Measurements from ENCODE around the gene BMP8B. TPM values are rescaled to one million over a fixed set of nuclear protein-coding genes. Genes with fewer than 3 reads are reported as not detected.

The BMP8B gene
- total and polyA plus RNA-seq, 4 donors: 0.08 to 0.19 (median 0.18) TPM

DNA sequence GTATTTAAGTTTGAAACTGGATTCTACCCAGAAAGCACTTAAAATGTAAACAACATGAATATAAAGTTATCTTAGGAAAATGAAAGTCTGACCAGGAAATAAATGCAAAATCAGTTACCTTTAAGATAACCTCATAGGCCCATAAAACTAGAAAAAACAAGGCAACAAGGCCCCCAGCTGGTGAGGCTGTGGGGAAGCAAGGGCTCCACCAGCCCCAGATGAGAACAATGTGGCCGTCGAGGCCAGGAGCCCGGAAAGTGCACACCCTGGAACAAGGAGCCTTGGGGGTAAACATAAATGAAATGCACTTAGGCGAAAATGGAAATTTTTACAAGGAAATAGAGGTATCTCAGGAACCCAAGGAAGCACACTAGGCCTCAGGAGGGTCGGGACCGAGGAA is 37.9 kb upstream of the BMP8B start:
- peaks cover 0 to 11% (median 6%) of the 10 kb centered on the region in 4 donors for H3K4me1 ChIP-seq (ENCODE audit: control insufficient read depth in 4 of 4, insufficient read depth in 4 of 4, low read length in 3 of 4)
- no peak overlapping the region for H3K9ac ChIP-seq (ENCODE audit: low read depth in 1 of 2, low read length in 2 of 2)
- no peaks in the 10 kb centered on the region for H3K27me3 ChIP-seq (ENCODE audit: control insufficient read depth in 4 of 4, insufficient read depth in 4 of 4, low read length in 3 of 4)
- no peak for DNase-seq (ENCODE audit: low spot score)
- H3K4me3 ChIP-seq (ENCODE audit: low read depth in 1 of 3, low read length in 3 of 3): no peak overlapping the region
- 80% methylated on average over 6 of the region's 6 CpGs for WGBS
- no peaks in the 10 kb centered on the region for H3K9me3 ChIP-seq (ENCODE audit: control insufficient read depth in 4 of 4, low read length in 3 of 4)
- no peaks in the 10 kb centered on the region for H3K36me3 ChIP-seq (ENCODE audit: control insufficient read depth in 4 of 4, insufficient read depth in 3 of 4, low read depth in 1 of 4, low read length in 3 of 4)
- no peak overlapping the region for H3K27ac ChIP-seq (ENCODE audit: low read depth in 1 of 2, low read length in 2 of 2)
- TF ChIP-seq, protein P1, sequence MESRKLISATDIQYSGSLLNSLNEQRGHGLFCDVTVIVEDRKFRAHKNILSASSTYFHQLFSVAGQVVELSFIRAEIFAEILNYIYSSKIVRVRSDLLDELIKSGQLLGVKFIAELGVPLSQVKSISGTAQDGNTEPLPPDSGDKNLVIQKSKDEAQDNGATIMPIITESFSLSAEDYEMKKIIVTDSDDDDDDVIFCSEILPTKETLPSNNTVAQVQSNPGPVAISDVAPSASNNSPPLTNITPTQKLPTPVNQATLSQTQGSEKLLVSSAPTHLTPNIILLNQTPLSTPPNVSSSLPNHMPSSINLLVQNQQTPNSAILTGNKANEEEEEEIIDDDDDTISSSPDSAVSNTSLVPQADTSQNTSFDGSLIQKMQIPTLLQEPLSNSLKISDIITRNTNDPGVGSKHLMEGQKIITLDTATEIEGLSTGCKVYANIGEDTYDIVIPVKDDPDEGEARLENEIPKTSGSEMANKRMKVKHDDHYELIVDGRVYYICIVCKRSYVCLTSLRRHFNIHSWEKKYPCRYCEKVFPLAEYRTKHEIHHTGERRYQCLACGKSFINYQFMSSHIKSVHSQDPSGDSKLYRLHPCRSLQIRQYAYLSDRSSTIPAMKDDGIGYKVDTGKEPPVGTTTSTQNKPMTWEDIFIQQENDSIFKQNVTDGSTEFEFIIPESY (IDR thresholded peaks at IDR 0.05): no peak
- TF ChIP-seq, protein P2, sequence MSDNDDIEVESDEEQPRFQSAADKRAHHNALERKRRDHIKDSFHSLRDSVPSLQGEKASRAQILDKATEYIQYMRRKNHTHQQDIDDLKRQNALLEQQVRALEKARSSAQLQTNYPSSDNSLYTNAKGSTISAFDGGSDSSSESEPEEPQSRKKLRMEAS (IDR thresholded peaks at IDR 0.05): no peak
- no peak for TF ChIP-seq NR2F2 (IDR thresholded peaks at IDR 0.05)
- TF ChIP-seq RXRA (IDR thresholded peaks at IDR 0.05): no peak
- TF ChIP-seq, protein P3, sequence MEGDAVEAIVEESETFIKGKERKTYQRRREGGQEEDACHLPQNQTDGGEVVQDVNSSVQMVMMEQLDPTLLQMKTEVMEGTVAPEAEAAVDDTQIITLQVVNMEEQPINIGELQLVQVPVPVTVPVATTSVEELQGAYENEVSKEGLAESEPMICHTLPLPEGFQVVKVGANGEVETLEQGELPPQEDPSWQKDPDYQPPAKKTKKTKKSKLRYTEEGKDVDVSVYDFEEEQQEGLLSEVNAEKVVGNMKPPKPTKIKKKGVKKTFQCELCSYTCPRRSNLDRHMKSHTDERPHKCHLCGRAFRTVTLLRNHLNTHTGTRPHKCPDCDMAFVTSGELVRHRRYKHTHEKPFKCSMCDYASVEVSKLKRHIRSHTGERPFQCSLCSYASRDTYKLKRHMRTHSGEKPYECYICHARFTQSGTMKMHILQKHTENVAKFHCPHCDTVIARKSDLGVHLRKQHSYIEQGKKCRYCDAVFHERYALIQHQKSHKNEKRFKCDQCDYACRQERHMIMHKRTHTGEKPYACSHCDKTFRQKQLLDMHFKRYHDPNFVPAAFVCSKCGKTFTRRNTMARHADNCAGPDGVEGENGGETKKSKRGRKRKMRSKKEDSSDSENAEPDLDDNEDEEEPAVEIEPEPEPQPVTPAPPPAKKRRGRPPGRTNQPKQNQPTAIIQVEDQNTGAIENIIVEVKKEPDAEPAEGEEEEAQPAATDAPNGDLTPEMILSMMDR (IDR thresholded peaks at IDR 0.05; ENCODE audit: low read depth, low read length, missing input control): no peak
- no peak for TF ChIP-seq FOXA1 (IDR thresholded peaks at IDR 0.05)
- TF ChIP-seq HNF4G (IDR thresholded peaks at IDR 0.05): no peak
- no peak for TF ChIP-seq GABPA (IDR thresholded peaks at IDR 0.05 in 1 of 2, conservative IDR thresholded peaks at IDR 0.05 in 1 of 2)
- TF ChIP-seq HNF4A (conservative IDR thresholded peaks at IDR 0.05): no peak
- TF ChIP-seq EGR1 (IDR thresholded peaks at IDR 0.05; ENCODE audit: low read depth in 2 of 2): no peak
- no peak for TF ChIP-seq TAF1 (conservative IDR thresholded peaks at IDR 0.05)
- TF ChIP-seq REST (IDR thresholded peaks at IDR 0.05): no peak
- no peak for TF ChIP-seq YY1 (IDR thresholded peaks at IDR 0.05)
- TF ChIP-seq RAD21 (IDR thresholded peaks at IDR 0.05): no peak
- TF ChIP-seq ATF3 (IDR thresholded peaks at IDR 0.05): no peak
- no peak for TF ChIP-seq JUND (IDR thresholded peaks at IDR 0.05)
- TF ChIP-seq FOXA2 (IDR thresholded peaks at IDR 0.05): no peak
- TF ChIP-seq SP1 (IDR thresholded peaks at IDR 0.05): no peak

All from liver (tissue), 9 donors.